ENCODE measurements around the gene AMOT. TPM values are rescaled to one million over a fixed set of nuclear protein-coding genes. Genes with fewer than 3 reads are reported as not detected.
A peak's percentile ranks its signal among the peaks of the same experiment; 100 is the strongest.

AMOT gene
- polyA plus RNA-seq, 1 of the 3 experiments (the other 2 are of a cell fraction), result 3.4 TPM

- TF ChIP-seq RCOR1 (IDR thresholded peaks at IDR 0.05; ENCODE audit: low read length), result no peak
- TF ChIP-seq TCF12 (IDR thresholded peaks at IDR 0.05), result no peak
Measured at GRCh38 chrX:112759966-112760365, 80.7 kb downstream of the AMOT start (continued).

- H3K79me2 ChIP-seq (ENCODE audit: insufficient read depth), result no peaks in the 10 kb centered on the region
- POLR2A ChIA-PET, result no interaction called here
- H2AFZ ChIP-seq (ENCODE audit: low read depth), result no peak overlapping the region
Measured at GRCh38 chrX:112759512-112759911, 81.1 kb downstream of the AMOT start.

GRCh38 chrX:112757946-112758345, 82.7 kb downstream of the AMOT start:
- Histone ChIP-seq H3K4me1 (ENCODE audit: control insufficient read depth in 1 of 2, insufficient read depth in 2 of 2, low read depth in 1 of 2, low read length in 1 of 2) (no peaks in the 10 kb centered on the region; a peak in 2 of 4 replicates), H4K20me1 (ENCODE audit: insufficient read depth) (no peaks in the 10 kb centered on the region), H3F3A (replicated peaks; ENCODE audit: insufficient read depth) (no peaks in the 10 kb centered on the region), H3K9me2 (no peaks in the 10 kb centered on the region), H3K4me2 (no peak overlapping the region), H2AFZ (ENCODE audit: low read depth) (no peak overlapping the region), H3K9ac (no peak overlapping the region), H3K27me3 (ENCODE audit: insufficient read depth) (no peaks in the 10 kb centered on the region; the same call in 1 of the 2 replicates), H3K36me3 (replicated peaks in 1 of 2; ENCODE audit: control insufficient read depth in 1 of 2, insufficient read depth in 2 of 2, low read length in 1 of 2) (no peaks in the 10 kb centered on the region), H3K9me3 (no peaks in the 10 kb centered on the region), H3K79me2 (ENCODE audit: insufficient read depth) (no peaks in the 10 kb centered on the region), H3K4me3 (ENCODE audit: low read depth in 2 of 2, low read length in 1 of 2) (no peak overlapping the region), H3K27ac (ENCODE audit: low read depth in 2 of 2, low read length in 1 of 2) (no peak overlapping the region)
- WGBS (ENCODE audit: low lambda C conversion rate), result 23% methylated on average over 4 of the region's 4 CpGs
- TF ChIP-seq GABPA (IDR thresholded peaks at IDR 0.05; ENCODE audit: low read depth) (no peak), FOSL2 (IDR thresholded peaks at IDR 0.05; ENCODE audit: borderline replicate concordance, low read depth) (no peak), USF1 (IDR thresholded peaks at IDR 0.05; ENCODE audit: borderline replicate concordance, low read depth) (no peak), FOXJ3 (CRISPR knock-in tag; IDR thresholded peaks at IDR 0.05) (no peak), EP300 (IDR thresholded peaks at IDR 0.05; ENCODE audit: borderline replicate concordance in 1 of 2, low read depth in 1 of 2, low read length in 1 of 2) (no peak), SIN3A (IDR thresholded peaks at IDR 0.05; ENCODE audit: borderline replicate concordance, low read depth, low read length) (no peak), YY1 (IDR thresholded peaks at IDR 0.05; ENCODE audit: low read depth) (no peak), EZH2phosphoT487 (IDR thresholded peaks at IDR 0.05; ENCODE audit: borderline replicate concordance, low read depth) (no peak), POLR2AphosphoS5 (IDR thresholded peaks at IDR 0.05; ENCODE audit: low read depth, low read length) (no peak)
- ChIA-PET POLR2A (no interaction called here), CTCF (no interaction called here)
- no peak for DNase-seq

More at GRCh38 chrX:112759512-112759911, 81.1 kb downstream of the AMOT start:
- H3K4me3 ChIP-seq (ENCODE audit: low read depth in 2 of 2, low read length in 1 of 2), result no peak overlapping the region
- no peaks in the 10 kb centered on the region for H4K20me1 ChIP-seq (ENCODE audit: insufficient read depth)
- no peak overlapping the region for H3K4me2 ChIP-seq
- TF ChIP-seq GABPA (IDR thresholded peaks at IDR 0.05; ENCODE audit: low read depth), result no peak
- TF ChIP-seq EZH2phosphoT487 (IDR thresholded peaks at IDR 0.05; ENCODE audit: borderline replicate concordance, low read depth), result no peak
- no peak for TF ChIP-seq ZBTB33 (IDR thresholded peaks at IDR 0.05; ENCODE audit: borderline replicate concordance, low read depth)
- peak; percentile 76 for TF ChIP-seq TCF12 (IDR thresholded peaks at IDR 0.05)
- TF ChIP-seq PBX3 (IDR thresholded peaks at IDR 0.05), result peak; percentile 86
- TF ChIP-seq JUND (IDR thresholded peaks at IDR 0.05), result peak; percentile 48
- H3K27me3 ChIP-seq (ENCODE audit: insufficient read depth), result no peaks in the 10 kb centered on the region; the same call in 1 of the 2 replicates
- H3K9me3 ChIP-seq, result no peaks in the 10 kb centered on the region
- DNase-seq, result no peak
- WGBS (ENCODE audit: low lambda C conversion rate), result 7% methylated on average over 3 of the region's 3 CpGs
- no peaks in the 10 kb centered on the region for H3K9me2 ChIP-seq
- no peak overlapping the region for H3K9ac ChIP-seq
- H3K36me3 ChIP-seq (replicated peaks in 1 of 2; ENCODE audit: control insufficient read depth in 1 of 2, insufficient read depth in 2 of 2, low read length in 1 of 2), result no peaks in the 10 kb centered on the region
- no peaks in the 10 kb centered on the region for H3F3A ChIP-seq (replicated peaks; ENCODE audit: insufficient read depth)
- CTCF ChIA-PET, result interaction anchor here (1.0 kb wide), 1 partner anchor 13 kb away, joined by 3 read pairs; no protein-coding TSS in a partner anchor
- H3K4me1 ChIP-seq (ENCODE audit: control insufficient read depth in 1 of 2, insufficient read depth in 2 of 2, low read depth in 1 of 2, low read length in 1 of 2), result no peaks in the 10 kb centered on the region; a peak in 2 of 4 replicates
- H3K27ac ChIP-seq (ENCODE audit: low read depth in 2 of 2, low read length in 1 of 2), result no peak overlapping the region
